Effector memory CD4-positive, alpha-beta T cell (primary cell): ENCODE measurements around the gene INSL4.

Source experiments
- DNase-seq, 3 donors: peaks; one replicate each; pipeline ENCODE4 v3.0.0-alpha.2; 2020
- H3K27ac ChIP-seq: 2 replicates; pipeline ENCODE4 v1.7.0; 2013; ENCODE audit warnings: mild to moderate bottlenecking, low read length, moderate library complexity; ENCODE audit not compliant: insufficient read depth, poor library complexity, severe bottlenecking
- H3K27me3 ChIP-seq: replicated peaks from 2 replicates; pipeline ENCODE4 v1.7.0; 2013; ENCODE audit warnings: mild to moderate bottlenecking, low read length; ENCODE audit not compliant: insufficient read depth, control insufficient read depth, poor library complexity, severe bottlenecking
- H3K36me3 ChIP-seq: 2 replicates; pipeline ENCODE4 v1.7.0; 2013; ENCODE audit warnings: mild to moderate bottlenecking, low read length, moderate library complexity; ENCODE audit not compliant: control insufficient read depth, insufficient read depth
- H3K4me1 ChIP-seq: 2 replicates; pipeline ENCODE4 v1.7.0; 2013; ENCODE audit warnings: low read length, mild to moderate bottlenecking; ENCODE audit not compliant: control insufficient read depth, insufficient read depth, poor library complexity, severe bottlenecking
- H3K4me3 ChIP-seq: 2 replicates; pipeline ENCODE4 v1.7.0; 2013; ENCODE audit warnings: low read length, low read depth, mild to moderate bottlenecking; ENCODE audit not compliant: insufficient read depth, poor library complexity, severe bottlenecking
- H3K9me3 ChIP-seq: 2 replicates; pipeline ENCODE4 v1.7.0; 2013; ENCODE audit warnings: mild to moderate bottlenecking, low read length, moderate library complexity; ENCODE audit not compliant: control insufficient read depth
- total RNA-seq, 3 donors: gene quantifications; one replicate each; lab custom pipeline; 2026; lab: John Stamatoyannopoulos, UW

INSL4 gene
- total RNA-seq = 0 reads per million in 3 donors

DNA sequence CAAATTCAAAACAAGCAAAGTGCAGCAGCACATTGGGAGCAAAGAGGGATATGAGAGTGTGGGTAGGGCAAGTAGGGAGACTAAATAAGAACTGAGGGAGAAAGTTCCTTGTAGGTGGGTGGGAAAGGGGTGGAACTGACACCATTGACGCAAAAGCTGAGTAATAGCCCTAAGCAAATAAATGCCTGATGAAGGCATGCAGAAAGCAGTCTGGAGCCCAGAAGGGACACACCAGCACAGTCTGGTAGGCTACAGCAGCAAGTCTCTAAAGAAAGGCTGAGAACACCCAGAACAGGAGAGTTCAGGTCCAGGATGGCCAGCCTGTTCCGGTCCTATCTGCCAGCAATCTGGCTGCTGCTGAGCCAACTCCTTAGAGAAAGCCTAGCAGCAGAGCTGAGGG is at the start of gene INSL4:
INSL4 (plus strand) TSS at position 208 of the 400 bp plus-strand sequence; CDS start at position 313, 105 bp downstream.
- no peak within 1 kb of the TSS for H3K27ac ChIP-seq
- DNase-seq = no peak
- no peaks in the 10 kb centered on the region for H3K9me3 ChIP-seq

DNA sequence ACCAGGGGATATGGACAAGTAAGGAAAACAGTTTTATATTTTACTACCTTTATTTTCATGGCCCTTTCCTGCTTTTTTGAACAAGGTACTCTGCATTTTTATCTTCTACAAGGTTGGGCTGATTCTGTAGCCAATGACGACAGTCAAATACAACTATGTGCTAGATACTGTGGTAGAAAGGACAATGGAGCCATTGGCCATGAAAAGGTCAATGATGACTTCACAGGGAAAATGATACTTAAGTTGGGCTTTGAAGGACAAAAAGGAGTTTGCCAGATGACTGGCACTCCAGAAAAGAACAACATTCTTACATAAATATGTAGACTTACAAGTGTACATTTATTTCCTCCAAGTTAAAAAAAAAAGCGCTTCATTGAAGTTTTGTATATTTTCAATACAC is 46.4 kb upstream of the INSL4 start:
- no peak overlapping the region for H3K27ac ChIP-seq
- H3K27me3 ChIP-seq = no peaks in the 10 kb centered on the region
- H3K9me3 ChIP-seq = no peaks in the 10 kb centered on the region
- no peaks in the 10 kb centered on the region for H3K4me1 ChIP-seq
- H3K36me3 ChIP-seq = no peaks in the 10 kb centered on the region
- DNase-seq = no peak
- H3K4me3 ChIP-seq = no peak overlapping the region

More for the DNA sequence above, at the start of gene INSL4:
- no peaks in the 10 kb centered on the region for H3K27me3 ChIP-seq
- no peaks in the 10 kb centered on the region for H3K4me1 ChIP-seq
- H3K36me3 ChIP-seq = no peaks in the 10 kb centered on the region
- no peak within 1 kb of the TSS for H3K4me3 ChIP-seq

DNA sequence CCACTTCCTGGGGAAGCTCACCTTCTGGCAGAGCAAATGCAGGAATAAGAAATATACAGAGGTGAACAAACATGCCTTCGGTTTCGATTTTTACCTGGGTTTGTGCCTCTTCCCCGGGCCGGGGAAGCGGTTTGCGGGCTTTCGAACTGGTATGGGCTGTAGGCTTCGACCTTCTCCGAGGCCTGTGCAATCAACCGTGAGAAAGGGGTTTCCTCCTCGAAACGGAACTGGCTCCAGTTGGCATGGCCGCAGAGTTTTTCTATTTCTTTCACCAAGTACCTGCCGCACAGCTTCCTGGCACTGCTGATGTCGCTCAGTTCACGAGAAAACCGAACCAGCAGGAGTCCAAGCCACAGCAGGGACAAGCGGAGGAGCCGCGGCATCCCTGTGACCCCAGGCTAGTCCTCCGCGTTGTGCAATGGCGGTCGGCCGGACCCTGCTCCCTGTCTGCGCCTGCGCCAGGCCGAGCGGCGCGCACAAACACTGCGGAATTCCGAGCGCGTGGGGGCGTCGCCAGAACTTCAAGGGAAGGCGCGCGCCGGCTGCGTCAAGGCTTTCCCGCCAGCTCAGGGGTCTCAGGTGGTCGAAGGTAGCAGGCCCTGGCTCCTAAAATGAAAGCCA is 45.9 kb upstream of the INSL4 start, which contains the start of gene INSL6:
INSL6 (minus strand) TSS at position 420 of the 621 bp plus-strand sequence; CDS start at position 383, 37 bp downstream.
- Histone ChIP-seq H3K9me3 (no peaks in the 10 kb centered on the region), H3K27me3 (no peaks in the 10 kb centered on the region), H3K4me3 (no peak within 1 kb of the TSS), H3K4me1 (no peaks in the 10 kb centered on the region), H3K36me3 (no peaks in the 10 kb centered on the region), H3K27ac (no peak within 1 kb of the TSS)
- DNase-seq = no peak

DNA sequence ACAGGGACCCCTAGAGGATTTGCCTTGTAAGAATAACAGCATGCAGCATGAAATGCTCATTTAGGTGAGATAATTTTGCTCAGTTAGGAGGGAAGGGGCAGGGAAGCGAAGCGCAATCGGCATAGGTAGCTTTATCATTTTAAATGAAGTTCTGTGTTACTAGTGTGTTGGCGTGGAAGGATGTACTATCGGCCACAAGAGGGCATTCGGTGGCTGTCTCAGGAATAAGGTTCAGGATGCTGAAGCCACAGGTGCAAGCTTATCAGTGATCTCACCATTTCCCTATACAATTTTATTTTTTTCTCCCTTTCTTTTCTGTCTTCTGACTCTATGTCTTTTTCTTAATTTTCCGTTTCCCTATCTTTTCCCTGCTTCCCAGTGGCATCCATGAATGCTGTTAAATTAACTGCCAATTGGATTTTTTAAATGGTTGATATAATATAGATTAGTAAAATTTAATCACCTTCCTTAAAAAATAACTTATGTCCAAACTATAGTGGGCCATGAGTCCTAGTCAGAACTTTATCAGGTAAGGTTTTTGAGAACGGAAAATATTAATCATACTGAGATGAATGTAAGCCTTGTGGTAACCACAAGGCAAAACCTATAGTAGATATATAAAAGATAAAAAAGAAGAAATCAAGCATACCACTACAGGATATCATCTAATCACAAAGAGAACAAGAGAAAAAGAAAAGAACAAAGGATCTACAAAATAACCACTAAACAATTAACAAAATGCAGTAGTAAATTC is 44.6 kb upstream of the INSL4 start:
- Histone ChIP-seq H3K27me3 (no peaks in the 10 kb centered on the region), H3K9me3 (no peaks in the 10 kb centered on the region), H3K4me1 (no peaks in the 10 kb centered on the region), H3K27ac (no peak overlapping the region), H3K36me3 (no peaks in the 10 kb centered on the region), H3K4me3 (no peak overlapping the region)
- peak; percentile 28 to 51 (median 42) for DNase-seq

DNA sequence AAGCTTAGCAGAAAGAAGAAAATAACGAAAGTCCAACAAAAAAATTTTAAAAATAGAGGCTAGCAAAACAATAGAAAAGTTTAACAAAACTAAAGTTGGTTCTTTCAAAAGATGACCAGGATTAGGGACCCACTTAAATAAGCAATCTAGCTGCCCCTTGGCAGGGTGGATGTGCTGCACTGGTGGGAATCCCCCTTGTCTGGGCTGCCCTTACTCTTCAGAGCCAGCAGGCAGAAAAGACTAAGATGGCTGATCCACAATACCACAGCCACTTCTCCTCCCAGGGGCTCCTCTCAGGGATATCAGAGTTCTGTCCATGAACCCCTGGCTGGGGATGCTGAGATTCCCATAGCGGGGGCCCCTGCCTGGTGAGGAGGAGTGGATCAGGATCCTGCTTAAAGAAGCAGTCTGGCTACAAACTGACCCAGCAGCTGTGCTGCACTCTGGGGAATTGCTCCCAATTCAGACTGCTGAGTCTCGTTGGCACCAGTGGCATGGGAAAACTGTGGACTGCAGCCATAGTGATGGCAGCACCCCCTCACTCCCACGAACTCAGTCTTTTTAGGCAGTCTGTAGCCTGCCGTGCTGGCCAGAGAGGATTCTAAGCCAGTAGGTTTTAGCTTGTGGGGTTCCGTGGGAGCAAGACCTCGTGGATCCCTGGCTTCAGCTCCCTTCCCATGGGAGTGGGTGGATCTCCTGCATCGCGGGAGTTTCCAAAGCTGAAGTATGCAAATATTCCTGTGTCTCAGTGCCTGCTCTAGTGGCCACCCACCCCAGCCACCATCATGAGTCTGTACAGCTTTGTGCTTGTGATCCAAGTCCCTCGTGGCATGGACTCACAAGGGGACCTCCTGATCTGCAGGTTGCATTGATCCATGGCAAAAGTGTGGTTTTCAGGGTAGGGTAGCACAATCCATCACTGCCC is 42.9 kb upstream of the INSL4 start:
- Histone ChIP-seq H3K36me3 (no peaks in the 10 kb centered on the region), H3K4me3 (no peak overlapping the region), H3K9me3 (no peaks in the 10 kb centered on the region), H3K27me3 (no peaks in the 10 kb centered on the region), H3K4me1 (no peaks in the 10 kb centered on the region), H3K27ac (no peak overlapping the region)
- no peak for DNase-seq

DNA sequence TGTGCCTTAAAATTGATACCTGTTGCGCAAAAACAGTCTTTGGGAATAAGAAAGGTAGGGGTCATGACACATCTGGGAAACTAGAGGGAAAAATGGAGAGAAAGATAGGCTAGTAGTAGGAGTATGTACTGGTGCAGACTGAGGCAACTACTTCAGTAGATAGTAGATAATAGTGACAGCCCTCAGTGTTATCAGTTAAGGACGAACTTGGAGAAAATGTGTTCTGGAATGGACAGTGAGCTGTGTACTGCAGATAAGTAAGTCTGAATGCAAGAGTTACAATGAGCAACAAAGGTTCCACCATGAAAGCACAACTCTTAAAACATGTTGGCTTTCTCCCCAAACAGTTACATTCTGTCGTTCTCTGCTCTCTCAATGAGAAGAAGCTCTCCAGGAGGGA is 39.2 kb upstream of the INSL4 start:
- no peaks in the 10 kb centered on the region for H3K27me3 ChIP-seq
- DNase-seq = no peak

DNA sequence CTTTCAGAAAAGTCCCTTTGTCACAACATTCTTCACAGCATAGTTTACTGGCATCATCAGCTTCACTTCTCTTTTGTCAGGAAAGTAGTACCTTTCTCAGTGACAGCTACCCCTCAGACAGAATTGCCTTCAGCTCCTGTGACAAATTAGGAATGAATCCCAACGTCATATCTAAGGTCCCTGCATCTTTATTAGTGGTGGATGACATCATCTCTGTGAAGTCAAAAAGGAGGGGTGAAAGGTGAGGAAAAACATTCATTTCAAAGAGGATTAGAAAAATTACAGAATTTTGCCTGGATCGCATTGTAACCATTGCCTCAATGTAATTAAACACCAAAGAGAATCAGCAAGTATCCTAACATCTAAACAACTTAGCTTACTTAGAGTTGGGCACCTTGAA is 37.9 kb upstream of the INSL4 start:
- H3K27ac ChIP-seq = no peak overlapping the region
- no peaks in the 10 kb centered on the region for H3K27me3 ChIP-seq
- H3K36me3 ChIP-seq = no peaks in the 10 kb centered on the region
- no peak for DNase-seq
- no peaks in the 10 kb centered on the region for H3K9me3 ChIP-seq
- H3K4me3 ChIP-seq = no peak overlapping the region
- H3K4me1 ChIP-seq = no peaks in the 10 kb centered on the region

More for the DNA sequence above, 39.2 kb upstream of the INSL4 start:
- Histone ChIP-seq H3K9me3 (no peaks in the 10 kb centered on the region), H3K4me3 (no peak overlapping the region), H3K36me3 (no peaks in the 10 kb centered on the region), H3K4me1 (no peaks in the 10 kb centered on the region), H3K27ac (no peak overlapping the region)

DNA sequence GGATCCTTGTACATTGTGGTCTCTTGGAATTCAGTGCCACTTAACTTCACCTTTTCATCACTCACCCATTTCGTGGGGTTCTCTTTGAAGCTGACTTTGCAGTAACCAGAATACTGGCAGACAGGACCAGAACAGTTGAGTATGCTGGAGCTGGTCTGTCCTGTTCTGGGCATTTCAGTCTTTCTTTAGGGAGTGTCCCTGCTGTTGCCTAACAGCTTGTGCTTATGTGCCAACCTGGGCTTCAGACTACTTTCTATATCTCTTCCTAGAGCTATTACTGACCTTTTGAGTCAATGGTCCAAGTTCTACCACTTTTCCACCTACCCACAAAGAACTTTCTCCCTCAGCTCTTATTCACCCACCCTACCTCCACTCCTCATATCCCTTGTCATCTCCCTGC is 35.8 kb upstream of the INSL4 start:
- no peak for DNase-seq
- Histone ChIP-seq H3K27me3 (no peaks in the 10 kb centered on the region), H3K36me3 (no peaks in the 10 kb centered on the region), H3K9me3 (no peaks in the 10 kb centered on the region), H3K4me1 (no peaks in the 10 kb centered on the region), H3K4me3 (no peak overlapping the region), H3K27ac (no peak overlapping the region)

DNA sequence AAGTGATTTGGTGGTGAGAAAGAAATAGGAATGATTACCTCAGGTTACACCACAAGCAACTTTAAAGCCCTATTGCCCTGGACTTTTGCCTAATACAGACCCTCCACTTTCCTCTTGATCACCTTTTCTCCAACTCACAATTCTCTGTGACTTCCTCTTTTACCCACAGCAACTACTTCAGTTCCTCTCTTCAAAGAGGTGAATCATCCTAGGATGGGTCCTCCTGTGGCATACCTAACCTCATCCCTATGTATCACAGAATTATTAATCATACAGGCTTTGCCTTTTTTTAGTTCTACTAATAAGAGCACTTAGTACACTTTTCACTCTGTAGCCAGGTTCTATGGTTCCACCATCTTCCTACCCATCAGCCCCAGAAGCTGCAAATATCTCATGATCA is 26.1 kb upstream of the INSL4 start:
- Histone ChIP-seq H3K27ac (no peak overlapping the region), H3K27me3 (no peaks in the 10 kb centered on the region), H3K4me1 (no peaks in the 10 kb centered on the region), H3K9me3 (no peaks in the 10 kb centered on the region), H3K4me3 (no peak overlapping the region), H3K36me3 (no peaks in the 10 kb centered on the region)
- DNase-seq = no peak
